ENCODE measurements around the gene AMZ1.

AMZ1 gene

GRCh38 chr7:2701832-2702593, 14.0 kb downstream of the AMZ1 start:
- Histone ChIP-seq H3K9me3 (ENCODE audit: control insufficient read depth, low read length) (no peaks in the 10 kb centered on the region), H3K27me3 (ENCODE audit: control insufficient read depth, insufficient read depth, low read length) (no peaks in the 10 kb centered on the region), H3K36me3 (ENCODE audit: control insufficient read depth, insufficient read depth, low read length) (no peaks in the 10 kb centered on the region), H3K4me2 (ENCODE audit: low read length) (no peak overlapping the region), H3K4me1 (no peaks in the 10 kb centered on the region), H3K9ac (no peak overlapping the region), H3K4me3 (ENCODE audit: low read depth, low read length) (no peak overlapping the region), H3K27ac (no peak overlapping the region), H2AFZ (no peak overlapping the region), H3K79me2 (no peaks in the 10 kb centered on the region)
- no peak for TF ChIP-seq CTCF (IDR thresholded peaks at IDR 0.05)

GRCh38 chr7:2702594-2702957, 14.6 kb downstream of the AMZ1 start:
- Histone ChIP-seq H3K4me2 (ENCODE audit: low read length) (no peak overlapping the region), H3K9me3 (ENCODE audit: control insufficient read depth, low read length) (no peaks in the 10 kb centered on the region), H3K27ac (no peak overlapping the region), H3K4me1 (no peaks in the 10 kb centered on the region), H3K9ac (no peak overlapping the region), H2AFZ (no peak overlapping the region), H3K4me3 (ENCODE audit: low read depth, low read length) (no peak overlapping the region), H3K27me3 (ENCODE audit: control insufficient read depth, insufficient read depth, low read length) (no peaks in the 10 kb centered on the region), H3K79me2 (no peaks in the 10 kb centered on the region), H3K36me3 (ENCODE audit: control insufficient read depth, insufficient read depth, low read length) (no peaks in the 10 kb centered on the region)
- TF ChIP-seq CTCF (IDR thresholded peaks at IDR 0.05) = no peak

GRCh38 chr7:2705371-2706096, 17.5 kb downstream of the AMZ1 start:
- no peaks in the 10 kb centered on the region for H3K9me3 ChIP-seq (ENCODE audit: control insufficient read depth, low read length)
- H3K4me1 ChIP-seq = no peaks in the 10 kb centered on the region
- H3K9ac ChIP-seq = no peak overlapping the region
- TF ChIP-seq CTCF (IDR thresholded peaks at IDR 0.05) = no peak
- no peak overlapping the region for H3K27ac ChIP-seq
- no peaks in the 10 kb centered on the region for H3K27me3 ChIP-seq (ENCODE audit: control insufficient read depth, insufficient read depth, low read length)
- no peaks in the 10 kb centered on the region for H3K36me3 ChIP-seq (ENCODE audit: control insufficient read depth, insufficient read depth, low read length)
- no peak overlapping the region for H2AFZ ChIP-seq
- no peak overlapping the region for H3K4me3 ChIP-seq (ENCODE audit: low read depth, low read length)
- H3K4me2 ChIP-seq (ENCODE audit: low read length) = no peak overlapping the region
- H3K79me2 ChIP-seq = no peaks in the 10 kb centered on the region

- no peaks in the 10 kb centered on the region for H3K9me3 ChIP-seq (ENCODE audit: control insufficient read depth, low read length)
- no peaks in the 10 kb centered on the region for H3K36me3 ChIP-seq (ENCODE audit: control insufficient read depth, insufficient read depth, low read length)
- H3K27ac ChIP-seq = no peak overlapping the region
- no peak overlapping the region for H3K4me3 ChIP-seq (ENCODE audit: low read depth, low read length)
- TF ChIP-seq CTCF (IDR thresholded peaks at IDR 0.05) = no peak
- H3K4me2 ChIP-seq (ENCODE audit: low read length) = no peak overlapping the region
- no peaks in the 10 kb centered on the region for H3K79me2 ChIP-seq
- no peak overlapping the region for H2AFZ ChIP-seq
- H3K27me3 ChIP-seq (ENCODE audit: control insufficient read depth, insufficient read depth, low read length) = no peaks in the 10 kb centered on the region
- H3K9ac ChIP-seq = no peak overlapping the region
- H3K4me1 ChIP-seq = no peaks in the 10 kb centered on the region
These were observed 18.7 kb downstream of the AMZ1 start for GRCh38 chr7:2706685-2707126.
